Loucy (cell line): ENCODE results near the gene ADAMTS7.
"Not testable (repeated sequence)": the region's sequence is repeated elsewhere in the genome, so short reads cannot be mapped to it uniquely, and the experiment has no call there.

Experiments used
- H2AFZ ChIP-seq: fragments of 200-600 bp; sonication (generic); 2 replicates; pipeline ENCODE4 v1.6.0; 2016; ENCODE audit warnings: antibody characterized with exemption, mild to moderate bottlenecking, low read length, moderate library complexity
- H3F3A ChIP-seq: fragments of 200-600 bp; 2 replicates; pipeline ENCODE4 v1.6.0; 2016; ENCODE audit warnings: antibody characterized with exemption, low read depth, mild to moderate bottlenecking
- H3K27me3 ChIP-seq: fragments of 200-600 bp; sonication (generic); 2 replicates; pipeline ENCODE4 v1.6.1; 2014; ENCODE audit warnings: low read length, mild to moderate bottlenecking; ENCODE audit not compliant: insufficient read depth, poor library complexity, severe bottlenecking
- H3K36me3 ChIP-seq: fragments of 200-600 bp; sonication (generic); 2 replicates; pipeline ENCODE4 v1.6.1; 2016; ENCODE audit warnings: low read length; ENCODE audit not compliant: insufficient read depth
- H3K4me1 ChIP-seq: fragments of 200-600 bp; sonication (generic); 2 replicates; pipeline ENCODE4 v1.5.1; 2014; ENCODE audit warnings: low read length, mild to moderate bottlenecking; ENCODE audit not compliant: insufficient read depth, poor library complexity, severe bottlenecking
- H3K4me2 ChIP-seq: fragments of 200-600 bp; sonication (generic); 2 replicates; pipeline ENCODE4 v1.6.0; 2014; ENCODE audit warnings: antibody characterized with exemption, low read length, low read depth, mild to moderate bottlenecking; ENCODE audit not compliant: poor library complexity, severe bottlenecking
- H3K4me3 ChIP-seq: fragments of 200-600 bp; sonication (generic); 2 replicates; pipeline ENCODE4 v1.5.1; 2014; ENCODE audit warnings: low read length, mild to moderate bottlenecking, mixed read lengths; ENCODE audit not compliant: poor library complexity, severe bottlenecking
- H3K79me2 ChIP-seq: fragments of 200-600 bp; sonication (generic); 2 replicates; pipeline ENCODE4 v1.6.1; 2014; ENCODE audit warnings: low read length; ENCODE audit not compliant: insufficient read depth
- H3K9ac ChIP-seq: fragments of 200-600 bp; sonication (generic); 2 replicates; pipeline ENCODE4 v1.6.0; 2014; ENCODE audit warnings: mild to moderate bottlenecking, low read depth, low read length, moderate library complexity; ENCODE audit not compliant: poor library complexity, severe bottlenecking
- H3K9me2 ChIP-seq: fragments of 200-600 bp; sonication (generic); replicated peaks from 2 replicates; pipeline ENCODE4 v1.6.1; 2016; ENCODE audit warnings: low read depth, low read length, mixed read lengths
- H3K9me3 ChIP-seq: fragments of 200-600 bp; sonication (generic); 2 replicates; pipeline ENCODE4 v1.6.1; 2014; ENCODE audit warnings: mild to moderate bottlenecking, antibody characterized with exemption, low read length, low read depth; ENCODE audit not compliant: insufficient read depth
- H4K20me1 ChIP-seq: fragments of 200-600 bp; sonication (generic); 2 replicates; pipeline ENCODE4 v1.6.0; 2014; ENCODE audit warnings: antibody characterized with exemption, low read length, mild to moderate bottlenecking; ENCODE audit not compliant: insufficient read depth, poor library complexity, severe bottlenecking
- CTCF ChIP-seq: fragments of 200-600 bp; sonication (generic); conservative IDR thresholded peaks from 2 replicates; pipeline ENCODE4 v1.5.1; 2014; ENCODE audit warnings: mild to moderate bottlenecking, antibody characterized with exemption, low read length
- EZH2phosphoT487 ChIP-seq: fragments of 200-600 bp; IDR thresholded peaks from 2 replicates; pipeline ENCODE4 v1.6.1; 2018; ENCODE audit warnings: antibody characterized with exemption, mild to moderate bottlenecking, moderate library complexity, borderline replicate concordance

ADAMTS7 gene

GRCh38 chr15:78767331-78767951 is 43.8 kb downstream of the ADAMTS7 start:
- peaks cover 4% of the 10 kb centered on the region for H3K4me1 ChIP-seq
- no peak overlapping the region for H3K4me3 ChIP-seq
- no peaks in the 10 kb centered on the region for H3K79me2 ChIP-seq
- H3K9me2 ChIP-seq, result no peaks in the 10 kb centered on the region
- H2AFZ ChIP-seq, result no peak overlapping the region
- no peaks in the 10 kb centered on the region for H3K9me3 ChIP-seq
- H3K4me2 ChIP-seq, result no peak overlapping the region
- H3K27me3 ChIP-seq, result no peaks in the 10 kb centered on the region
- no peaks in the 10 kb centered on the region for H3K36me3 ChIP-seq
- TF ChIP-seq CTCF (no peak), EZH2phosphoT487 (no peak)
- no peak overlapping the region for H3K9ac ChIP-seq
- no peaks in the 10 kb centered on the region for H4K20me1 ChIP-seq
- no peaks in the 10 kb centered on the region for H3F3A ChIP-seq

DNA sequence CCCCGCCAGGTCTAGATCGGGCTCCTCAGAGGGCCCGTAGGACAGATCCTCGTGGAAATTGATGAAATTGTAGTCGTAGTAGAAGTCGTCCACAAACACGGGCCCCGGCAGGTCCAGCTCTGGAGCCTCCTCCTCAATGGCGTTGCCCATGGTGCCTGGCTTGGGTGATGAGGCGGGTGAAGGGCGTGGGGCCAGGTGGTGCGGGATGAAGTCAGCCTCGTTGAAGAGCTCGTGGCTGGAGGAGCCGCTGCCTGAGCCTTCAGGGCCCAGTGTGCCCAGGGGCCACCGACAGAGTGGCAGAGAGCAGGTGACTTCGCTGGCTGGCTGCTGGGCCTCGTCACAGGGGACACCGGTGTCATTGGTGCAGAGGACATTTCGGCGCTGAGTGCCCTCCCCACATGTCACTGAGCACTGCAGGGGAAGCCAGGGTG is 44.6 kb downstream of the ADAMTS7 start:
- H2AFZ ChIP-seq, H3F3A ChIP-seq, H3K4me2 ChIP-seq, H3K4me3 ChIP-seq, H3K27me3 ChIP-seq, H3K79me2 ChIP-seq, H3K9ac ChIP-seq, H3K9me2 ChIP-seq, H4K20me1 ChIP-seq, H3K9me3 ChIP-seq, H3K36me3 ChIP-seq: not testable (repeated sequence)
- H3K4me1 ChIP-seq, result peaks cover 11% of the 10 kb centered on the region

DNA sequence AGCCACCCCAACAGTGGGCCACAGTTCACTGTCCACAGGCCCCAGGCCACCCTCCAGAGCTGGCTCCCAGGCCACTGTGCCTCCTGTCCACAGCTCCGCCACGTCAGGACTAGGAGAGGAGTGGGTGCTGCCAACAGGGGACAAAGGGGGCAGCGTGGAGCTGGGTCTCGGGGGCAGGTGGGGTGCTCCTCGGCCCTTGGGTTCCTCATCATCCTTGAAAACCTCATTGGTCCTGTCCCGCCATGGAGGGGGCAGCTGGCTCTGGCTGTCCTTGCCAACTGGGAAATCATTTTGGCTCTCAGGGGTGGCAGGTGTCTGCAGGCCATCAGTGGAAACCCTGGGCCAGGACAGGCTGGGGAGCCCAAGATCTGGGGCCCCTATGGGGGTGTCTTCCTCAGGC is 45.2 kb downstream of the ADAMTS7 start:
- Histone ChIP-seq H3K36me3 (no peaks in the 10 kb centered on the region), H4K20me1 (no peaks in the 10 kb centered on the region), H3K79me2 (no peaks in the 10 kb centered on the region), H3K9ac (no peak overlapping the region), H3K4me1 (peaks cover 16% of the 10 kb centered on the region), H3K27me3 (no peaks in the 10 kb centered on the region), H3K9me3 (no peaks in the 10 kb centered on the region), H3K4me2 (no peak overlapping the region), H3K4me3 (no peak overlapping the region), H3F3A (no peaks in the 10 kb centered on the region), H2AFZ (no peak overlapping the region), H3K9me2 (no peaks in the 10 kb centered on the region)
- TF ChIP-seq EZH2phosphoT487, result no peak

DNA sequence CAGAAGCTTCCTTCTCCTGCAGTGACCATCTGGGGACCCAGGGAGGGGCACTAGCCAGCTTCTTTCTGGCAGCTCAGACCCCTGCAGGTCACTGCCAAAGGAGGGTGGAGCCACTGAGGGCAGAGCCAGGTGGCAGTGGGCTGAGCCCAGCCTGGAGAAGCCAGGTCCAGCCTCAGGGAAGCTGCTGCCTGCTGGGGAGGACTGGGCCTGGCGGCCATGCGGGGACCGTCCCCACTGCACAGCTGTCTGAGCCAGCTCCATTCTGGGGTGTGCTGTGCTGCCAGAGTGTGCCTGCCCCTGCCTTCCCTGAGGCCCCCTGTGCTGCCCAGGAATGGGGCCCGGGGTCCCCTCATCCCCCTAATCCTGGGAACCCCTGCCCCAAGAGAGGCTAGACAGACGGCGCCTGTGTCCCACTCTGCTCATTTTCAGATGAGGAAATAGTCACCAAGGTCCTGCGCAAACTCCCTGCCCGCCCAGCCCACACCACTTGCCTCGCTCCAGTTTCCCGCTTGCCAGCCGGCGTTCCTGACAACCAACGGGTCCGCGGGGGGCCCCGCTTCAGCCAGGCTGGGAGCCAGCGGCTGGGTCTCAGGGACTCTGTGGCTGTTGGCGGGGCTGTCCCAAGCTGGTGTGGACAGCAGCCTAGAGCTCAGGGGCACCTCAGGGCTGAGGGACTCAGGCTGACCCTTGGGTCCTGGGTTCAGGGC is 46.0 kb downstream of the ADAMTS7 start:
- H3K79me2 ChIP-seq, H3K9me2 ChIP-seq, H3F3A ChIP-seq, H2AFZ ChIP-seq, H4K20me1 ChIP-seq, H3K27me3 ChIP-seq, H3K36me3 ChIP-seq, H3K4me3 ChIP-seq, H3K9me3 ChIP-seq, H3K4me2 ChIP-seq, H3K9ac ChIP-seq: not testable (repeated sequence)
- H3K4me1 ChIP-seq, result peaks cover 22% of the 10 kb centered on the region

DNA sequence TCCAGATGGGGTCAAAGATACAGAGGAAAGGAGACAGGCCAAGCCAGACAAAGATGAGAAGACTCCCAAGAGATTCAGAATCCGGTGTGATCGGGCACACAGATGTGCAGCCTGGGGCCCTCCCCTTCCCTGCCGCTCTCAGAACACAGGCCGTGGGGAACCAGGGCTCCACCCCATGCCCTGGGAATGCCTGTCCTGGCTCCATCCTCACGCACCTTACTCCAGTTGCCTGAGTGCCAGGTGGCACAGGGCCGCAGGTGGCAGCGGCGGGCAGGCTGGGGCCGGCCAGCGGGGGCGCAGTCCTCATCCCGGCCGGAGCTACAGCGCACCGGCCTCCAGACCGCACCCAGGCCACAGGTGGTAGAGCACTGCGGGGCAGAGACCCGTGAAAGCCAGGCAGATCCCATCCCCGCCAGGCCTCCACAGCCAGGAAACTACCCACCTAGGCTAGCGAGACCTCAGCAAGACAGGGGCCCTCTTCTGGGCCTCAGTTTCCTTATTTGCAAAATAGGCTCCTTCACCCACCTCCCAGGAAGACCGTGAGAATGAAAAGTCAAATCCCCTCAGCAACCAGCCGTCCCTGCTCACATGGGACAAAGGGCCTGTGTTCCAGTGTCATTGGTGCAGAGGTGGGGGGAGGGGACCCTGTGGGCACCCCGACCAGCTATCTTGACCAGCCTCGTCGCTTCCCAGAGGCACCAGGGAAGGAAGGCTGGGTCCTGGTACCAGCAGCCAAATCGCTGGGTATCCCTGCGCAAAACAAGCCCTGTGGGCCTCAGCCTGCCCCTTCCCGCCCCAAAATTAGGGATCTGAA is 46.7 kb downstream of the ADAMTS7 start:
- not testable (repeated sequence) for H3F3A ChIP-seq, H3K9ac ChIP-seq, H3K27me3 ChIP-seq, H2AFZ ChIP-seq, H3K9me3 ChIP-seq, H3K79me2 ChIP-seq, H3K4me3 ChIP-seq, H3K36me3 ChIP-seq, H3K9me2 ChIP-seq, H3K4me2 ChIP-seq, H4K20me1 ChIP-seq
- H3K4me1 ChIP-seq, result peaks cover 27% of the 10 kb centered on the region
